ENCODE measurements around the gene PLEKHG4. TPM values are rescaled to one million over a fixed set of nuclear protein-coding genes. Genes with fewer than 3 reads are reported as not detected.

Gene PLEKHG4
- total RNA-seq, 6 experiments from 2014 or later, result 0.09 to 0.53 (median 0.20) TPM

GRCh38 chr16:67241008-67241900, 38.1 kb upstream of the PLEKHG4 start:
- Histone ChIP-seq H3K27ac (peak overlapping the region in 1 of 3 donors; percentile 33), H3K4me3 (no peak overlapping the region), H3K4me1 (peaks cover 0 to 30% (median 0%) of the 10 kb centered on the region in 4 donors), H3K27me3 (no peaks in the 10 kb centered on the region), H3K9me3 (no peaks in the 10 kb centered on the region), H3K36me3 (no peaks in the 10 kb centered on the region)
- peak; percentile 50 to 66 (median 66) for DNase-seq
- ATAC-seq, result peak; percentile 26 to 51 (median 31)
- WGBS (ENCODE audit: insufficient coverage, low coverage, low lambda C conversion rate, missing lambda C conversion rate), result 59% methylated on average over 5 of the region's 10 CpGs
- TF ChIP-seq POLR2A (IDR thresholded peaks at IDR 0.05) (no peak), CTCF (IDR thresholded peaks at IDR 0.05) (no peak)
- intact Hi-C loops (cut with DNase I), result no loop called here

GRCh38 chr16:67242138-67242730, 37.1 kb upstream of the PLEKHG4 start:
- Histone ChIP-seq H3K4me3 (no peak overlapping the region), H3K27ac (no peak overlapping the region), H3K27me3 (no peaks in the 10 kb centered on the region), H3K9me3 (no peaks in the 10 kb centered on the region), H3K4me1 (peaks cover 0 to 39% (median 0%) of the 10 kb centered on the region in 4 donors), H3K36me3 (no peaks in the 10 kb centered on the region)
- no peak for ATAC-seq
- WGBS (ENCODE audit: insufficient coverage, low coverage, low lambda C conversion rate, missing lambda C conversion rate), result 62% methylated on average over 2 of the region's 4 CpGs
- TF ChIP-seq POLR2A (IDR thresholded peaks at IDR 0.05) (no peak), CTCF (IDR thresholded peaks at IDR 0.05) (no peak)
- intact Hi-C loops (cut with DNase I), result no loop called here
- DNase-seq, result no peak

GRCh38 chr16:67243481-67243880, 35.9 kb upstream of the PLEKHG4 start:
- TF ChIP-seq CTCF (IDR thresholded peaks at IDR 0.05), result no peak
- TF ChIP-seq POLR2A (IDR thresholded peaks at IDR 0.05), result no peak

GRCh38 chr16:67244387-67245185, 34.7 kb upstream of the PLEKHG4 start:
- Histone ChIP-seq H3K9me3 (no peaks in the 10 kb centered on the region), H3K4me3 (no peak overlapping the region), H3K27ac (peak overlapping the region; percentile 53 to 81 (median 65)), H3K36me3 (no peaks in the 10 kb centered on the region), H3K27me3 (peaks cover 0 to 10% of the 10 kb centered on the region in 2 donors), H3K4me1 (peaks cover 0 to 56% (median 0%) of the 10 kb centered on the region in 4 donors)
- WGBS (ENCODE audit: insufficient coverage, low coverage, low lambda C conversion rate, missing lambda C conversion rate), result 35% methylated on average over 2 of the region's 5 CpGs
- intact Hi-C loops (cut with DNase I), result no loop called here
- ATAC-seq (peak; percentile 28 to 53 (median 40)), DNase-seq (peak; percentile 63 to 79 (median 76))
- TF ChIP-seq POLR2A (IDR thresholded peaks at IDR 0.05), result no peak
- no peak for TF ChIP-seq CTCF (IDR thresholded peaks at IDR 0.05)

More at GRCh38 chr16:67243481-67243880, 35.9 kb upstream of the PLEKHG4 start:
- WGBS (ENCODE audit: insufficient coverage, low coverage, low lambda C conversion rate, missing lambda C conversion rate), result 44% methylated on average over 3 of the region's 4 CpGs
- Histone ChIP-seq H3K4me1 (peaks cover 0 to 49% (median 0%) of the 10 kb centered on the region in 4 donors), H3K27me3 (no peaks in the 10 kb centered on the region), H3K4me3 (no peak overlapping the region), H3K36me3 (no peaks in the 10 kb centered on the region), H3K27ac (peak overlapping the region in 2 of 3 donors; percentile 53 to 81), H3K9me3 (no peaks in the 10 kb centered on the region)
- intact Hi-C loops (cut with DNase I), result no loop called here
- DNase-seq, result peak in 2 of 3 donors; percentile 47 to 51
- no peak for ATAC-seq

All from right lobe of liver (tissue), 6 donors.